Right forelimb (tissue), 1 donor: ENCODE measurements around the gene HELT.
"Not testable (repeated sequence)": the region's sequence is repeated elsewhere in the genome, so short reads cannot be mapped to it uniquely, and the experiment has no call there.

Experiments
- DNase-seq: peaks from one replicate; pipeline ENCODE4 v3.0.0-alpha.2; 2018

The HELT gene, protein sequence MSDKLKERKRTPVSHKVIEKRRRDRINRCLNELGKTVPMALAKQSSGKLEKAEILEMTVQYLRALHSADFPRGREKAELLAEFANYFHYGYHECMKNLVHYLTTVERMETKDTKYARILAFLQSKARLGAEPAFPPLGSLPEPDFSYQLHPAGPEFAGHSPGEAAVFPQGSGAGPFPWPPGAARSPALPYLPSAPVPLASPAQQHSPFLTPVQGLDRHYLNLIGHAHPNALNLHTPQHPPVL

DNA sequence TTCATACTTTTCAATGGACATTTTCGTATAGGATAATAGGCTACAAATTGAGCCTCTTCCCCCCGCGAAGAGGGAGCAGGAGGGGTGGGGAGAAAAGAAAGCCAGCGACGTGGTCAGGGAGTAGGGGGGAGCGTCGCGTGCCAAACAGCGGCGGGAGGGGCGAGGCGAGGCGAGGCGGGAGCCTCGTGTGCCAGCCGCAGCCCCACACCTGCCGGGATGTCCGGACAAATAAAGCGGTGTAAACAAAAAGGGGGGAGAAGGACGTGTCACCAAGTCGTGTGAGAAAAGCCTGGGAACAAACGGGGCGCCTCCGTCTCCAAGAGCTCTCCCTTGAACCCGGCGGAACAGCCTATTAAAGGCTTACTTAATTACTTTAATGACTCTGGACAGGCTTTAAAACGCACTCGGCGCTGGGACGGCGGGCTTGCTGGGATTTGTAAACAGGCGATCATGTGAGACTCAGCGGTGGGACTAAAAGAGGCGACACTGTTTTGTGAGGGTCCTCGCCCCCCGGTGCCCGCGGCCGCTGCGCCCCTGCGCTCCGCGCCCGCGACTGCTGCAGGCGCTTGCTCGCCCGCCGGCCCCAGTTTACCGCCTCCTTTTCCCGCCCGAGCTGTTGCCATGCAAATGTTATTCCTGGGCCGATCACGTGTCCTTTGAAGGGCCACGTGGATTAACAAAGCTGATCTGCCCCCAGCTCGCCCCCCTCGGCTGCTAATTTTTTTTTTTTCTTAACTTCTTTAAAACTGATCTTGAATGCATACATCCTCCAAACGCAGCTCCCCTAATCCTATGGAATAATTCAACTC lies at the start of gene HELT:
Gene HELT (plus strand): TSS at position 527 of the 809 bp plus-strand sequence. CDS start 439 bp downstream, outside the sequence.
- no peak for DNase-seq

DNA sequence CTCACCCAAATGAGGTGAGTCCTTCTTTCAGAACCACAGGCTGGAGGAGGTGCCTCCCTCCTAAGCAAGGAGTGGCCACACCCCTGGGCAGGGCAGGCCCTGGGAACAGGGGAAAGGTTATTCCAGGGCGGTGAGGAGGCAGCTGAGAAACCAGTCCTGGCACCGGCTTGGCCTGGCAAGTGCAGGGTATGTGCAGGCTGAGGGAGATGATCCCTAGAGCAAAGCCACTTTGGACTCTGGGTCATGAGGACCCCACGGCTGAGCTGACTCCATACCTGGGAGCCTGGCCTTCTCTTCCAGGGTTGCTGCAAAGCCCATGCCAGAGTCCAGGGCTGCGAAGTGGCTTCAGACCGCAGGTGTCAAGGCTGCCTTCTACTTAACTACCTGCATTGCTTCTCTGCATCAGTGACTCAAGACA lies 49.5 kb upstream of the HELT start:
- DNase-seq: no peak

DNA sequence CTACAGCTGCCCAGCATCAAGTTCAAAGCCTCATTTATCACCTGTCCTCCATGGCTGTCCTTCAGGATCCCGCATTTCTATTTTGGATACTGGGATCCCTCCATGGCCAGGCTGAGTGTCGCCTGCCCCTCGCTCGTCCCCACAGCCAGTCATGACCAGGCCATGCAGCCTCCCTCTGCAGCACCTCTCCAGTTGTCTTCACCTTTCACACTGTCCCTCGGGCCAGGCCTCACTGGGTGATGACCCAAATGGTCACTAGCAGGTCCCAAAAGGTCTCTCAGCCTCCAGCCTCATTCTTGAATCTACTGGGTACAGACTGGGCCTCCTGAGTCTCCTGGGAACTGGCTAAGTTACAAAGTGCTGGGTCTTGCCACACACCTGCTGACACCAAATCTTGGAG lies 48.7 kb upstream of the HELT start:
- no peak for DNase-seq

DNA sequence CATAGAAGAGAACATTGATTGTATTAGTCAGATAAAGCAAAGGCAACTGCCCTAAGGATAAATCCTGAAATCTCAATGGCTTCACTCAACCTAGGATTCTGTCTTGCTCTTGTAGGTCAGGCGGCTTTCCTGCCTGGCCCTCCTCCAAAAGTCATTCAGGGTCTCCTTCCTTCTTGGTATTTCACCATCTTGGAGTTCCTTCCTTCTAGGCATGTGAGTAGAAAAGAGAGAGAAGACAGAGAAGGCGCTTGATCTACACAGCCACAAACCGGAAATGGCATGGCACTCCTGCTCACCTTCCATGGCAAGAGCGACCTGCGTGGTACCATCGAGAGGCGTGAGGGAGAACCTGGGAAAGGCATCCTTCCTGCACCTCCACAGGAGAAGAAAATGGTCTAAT lies 45.3 kb upstream of the HELT start:
- no peak for DNase-seq

DNA sequence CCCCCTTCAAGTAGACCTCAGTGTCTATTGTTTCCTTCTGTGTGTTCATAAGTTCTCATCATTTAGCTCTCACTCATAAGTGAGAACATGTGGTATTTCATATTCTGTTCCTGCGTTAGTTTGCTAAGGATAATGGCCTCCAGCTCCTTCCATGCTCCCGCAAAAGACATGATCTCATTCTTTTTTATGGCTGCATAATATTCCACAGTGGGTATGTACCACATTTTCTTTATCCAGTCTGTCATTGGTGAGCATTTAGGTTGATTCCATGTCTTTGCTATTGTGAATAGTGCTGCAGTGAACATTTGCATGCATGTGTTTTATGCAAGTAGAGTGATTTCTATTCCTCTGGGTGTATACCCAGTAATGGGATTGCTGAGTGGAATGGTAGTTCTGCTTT lies 41.9 kb upstream of the HELT start:
- not testable (repeated sequence) for DNase-seq

DNA sequence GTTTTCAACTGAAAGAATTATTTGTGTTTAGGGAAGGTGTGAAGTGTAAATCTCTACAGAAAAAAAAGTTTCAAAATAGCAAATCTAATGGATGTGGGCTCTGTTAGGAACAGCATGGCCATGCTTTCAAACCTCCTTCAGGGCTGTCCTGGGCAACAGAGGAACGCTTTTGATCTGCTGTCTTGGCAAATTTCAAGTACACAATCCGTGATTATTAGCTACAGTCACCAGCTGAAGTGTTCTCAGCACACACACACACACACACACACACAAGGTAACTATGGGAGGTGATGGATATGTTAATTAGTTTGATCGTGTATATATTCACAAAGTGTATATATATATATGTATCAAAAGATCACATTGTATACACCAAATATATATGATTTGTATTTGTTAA lies 40.5 kb upstream of the HELT start:
- DNase-seq: no peak

DNA sequence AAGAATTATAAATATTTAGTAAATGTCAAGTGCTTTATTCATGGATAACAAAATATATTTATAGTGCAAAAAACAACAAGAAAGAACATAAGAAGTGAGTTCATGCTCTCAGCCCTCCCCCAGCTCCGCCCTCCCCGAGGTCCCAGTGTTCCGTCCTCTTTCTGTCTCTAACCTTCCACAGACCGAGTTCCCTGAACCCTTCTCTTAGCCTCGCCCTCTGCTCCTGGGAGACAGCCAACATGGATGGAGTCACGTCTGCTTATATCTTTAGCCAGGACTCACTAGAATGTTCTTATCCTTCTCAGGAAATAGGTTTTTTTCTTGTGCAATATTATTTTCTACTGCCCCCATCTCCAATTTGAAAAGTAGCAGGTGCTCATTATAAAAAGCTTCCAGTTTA lies 40.1 kb upstream of the HELT start:
- DNase-seq: no peak

DNA sequence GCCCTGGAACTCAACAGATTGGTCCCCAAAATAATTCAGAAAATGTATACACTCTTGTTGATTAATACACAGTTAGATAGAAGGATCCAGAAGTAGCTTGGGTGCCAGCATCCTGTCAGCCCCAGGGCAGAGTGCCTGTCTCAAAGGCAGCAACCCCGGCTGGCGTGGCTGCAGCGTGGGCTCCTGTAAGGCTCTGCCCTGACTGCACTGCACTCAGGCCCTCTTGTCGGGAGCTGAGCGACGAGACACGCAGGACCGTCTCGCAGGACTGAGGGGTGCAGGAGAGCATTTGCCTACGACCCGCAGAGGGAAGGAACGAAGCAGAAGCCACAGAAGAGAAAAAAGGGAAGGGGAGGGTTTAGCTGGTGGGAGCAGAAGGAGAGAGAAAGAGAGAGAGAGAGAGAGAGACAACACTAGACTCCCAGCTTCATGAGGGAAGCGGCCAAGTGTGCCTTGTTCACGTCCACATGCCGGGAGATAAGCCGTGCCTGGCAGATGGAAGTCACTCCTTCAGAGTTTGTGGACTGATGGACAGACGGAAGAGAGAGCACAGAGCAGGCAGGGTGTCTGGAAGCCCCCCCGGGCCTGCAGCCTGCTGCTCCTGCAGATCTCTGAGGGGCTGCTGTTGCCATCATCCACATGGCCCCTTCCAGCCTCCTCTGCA lies 38.7 kb upstream of the HELT start:
- no peak for DNase-seq

DNA sequence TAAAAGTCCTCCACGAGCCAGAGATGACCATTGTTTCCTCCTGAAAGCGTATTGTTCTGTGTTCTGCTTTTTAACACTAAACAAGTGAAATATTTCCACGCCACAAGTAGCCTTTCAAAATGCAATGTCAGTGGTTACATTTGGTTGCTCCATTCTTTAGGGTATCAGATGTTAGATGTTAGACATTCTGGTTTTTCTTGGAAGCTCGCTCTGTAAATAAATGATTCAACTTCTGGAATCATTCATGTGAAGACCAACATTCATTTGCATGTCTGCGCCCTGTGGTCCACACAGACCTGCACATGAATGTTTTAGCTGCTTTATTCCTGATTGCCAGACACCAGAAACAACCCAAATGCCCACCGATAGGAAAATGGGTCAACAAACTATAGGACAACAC lies 38.0 kb upstream of the HELT start:
- DNase-seq: no peak

DNA sequence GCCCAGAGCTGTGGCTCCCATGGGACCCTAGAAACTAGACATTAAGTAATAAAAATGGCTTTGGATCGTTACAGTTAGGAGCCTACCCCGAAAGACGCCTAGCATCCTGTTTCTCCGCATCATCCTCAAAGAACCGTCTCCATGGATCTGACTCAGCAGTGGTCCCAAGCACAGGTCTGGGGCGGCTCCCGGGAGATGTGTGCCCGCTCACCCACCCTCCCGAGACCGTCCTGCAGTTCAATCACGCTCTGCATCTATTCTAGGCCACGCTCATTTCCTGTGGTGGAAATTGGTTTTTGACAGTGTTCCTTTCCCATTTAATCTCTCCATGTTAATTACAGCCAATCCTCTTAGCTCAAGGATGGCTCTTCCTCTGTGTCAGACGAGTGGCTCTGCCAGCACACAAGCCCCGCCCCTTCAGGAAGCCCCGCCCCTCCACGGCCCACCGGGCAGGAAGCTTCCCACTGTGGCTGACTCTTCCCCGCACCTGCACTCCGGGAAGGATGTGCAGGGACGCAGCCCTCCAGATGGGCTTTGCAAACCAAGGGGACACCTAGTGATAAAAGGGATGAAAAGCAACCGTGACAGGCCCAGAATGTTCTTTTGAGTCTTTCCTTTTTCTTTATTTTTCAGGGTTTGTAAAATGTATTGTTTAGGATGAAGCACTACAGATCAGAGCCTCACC lies 34.5 kb upstream of the HELT start:
- DNase-seq: peak; percentile 67

DNA sequence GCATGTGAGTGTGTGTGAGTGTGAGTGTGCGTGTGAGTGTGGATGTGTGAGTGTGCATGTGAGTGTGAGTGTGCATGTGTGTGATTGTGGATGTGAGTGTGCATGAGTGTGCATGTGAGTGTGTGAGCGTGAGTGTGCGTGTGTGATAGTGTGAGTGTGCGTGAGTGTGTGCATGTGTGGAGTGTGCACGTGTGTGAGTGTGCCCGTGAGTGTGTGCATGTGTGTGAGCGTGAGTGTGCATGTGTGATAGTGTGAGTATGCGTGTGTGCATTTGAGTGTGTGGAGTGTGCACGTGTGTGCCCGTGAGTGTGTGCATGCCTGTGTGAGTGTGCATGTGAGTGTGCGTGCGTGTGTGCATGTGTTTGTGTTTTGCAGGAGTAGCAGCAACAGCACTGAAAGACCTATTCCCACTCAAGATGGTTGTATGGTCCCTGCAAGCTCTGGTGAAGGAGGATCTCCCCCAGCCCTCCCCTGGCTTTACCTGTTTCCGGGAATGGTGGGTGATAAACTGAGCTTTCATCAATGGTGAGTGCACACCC lies 30.7 kb upstream of the HELT start:
- DNase-seq: no peak

DNA sequence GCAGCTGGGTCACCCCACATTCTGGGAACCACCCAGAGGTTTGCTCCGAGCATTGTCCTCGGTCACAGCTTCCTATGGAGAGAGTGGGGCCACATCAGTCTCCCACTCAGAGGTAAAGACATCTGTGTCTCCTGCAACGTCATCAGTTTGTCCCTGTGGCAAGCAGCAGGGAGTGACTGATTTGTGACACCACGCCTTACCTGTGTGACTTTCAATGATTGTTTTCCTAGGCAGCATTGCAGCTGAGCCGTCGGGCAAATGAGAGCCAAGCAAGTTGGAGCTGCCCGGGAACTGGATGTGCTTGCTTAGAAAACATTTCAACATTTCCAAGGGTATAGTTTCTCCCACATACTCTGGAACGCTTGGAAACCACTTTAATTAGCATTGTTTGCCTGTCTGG lies 29.7 kb upstream of the HELT start:
- no peak for DNase-seq

DNA sequence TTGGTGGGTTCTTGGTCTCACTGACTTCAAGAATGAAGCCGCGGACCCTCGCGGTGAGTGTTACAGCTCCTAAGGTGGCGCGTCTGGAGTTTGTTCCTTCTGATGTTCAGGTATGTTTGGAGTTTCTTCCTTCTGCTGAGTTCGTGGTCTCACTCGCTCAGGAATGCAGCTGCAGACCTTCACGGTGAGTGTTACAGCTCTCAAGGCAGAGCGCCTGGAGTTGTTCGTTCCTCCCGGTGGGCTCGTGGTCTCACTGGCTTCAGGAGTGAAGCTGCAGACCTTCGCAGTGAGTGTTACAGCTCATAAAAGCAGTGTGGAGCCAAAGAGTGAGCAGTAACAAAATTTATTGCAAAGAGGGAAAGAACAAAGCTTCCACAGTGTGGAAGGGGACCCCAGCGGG lies 29.0 kb upstream of the HELT start:
- not testable (repeated sequence) for DNase-seq

DNA sequence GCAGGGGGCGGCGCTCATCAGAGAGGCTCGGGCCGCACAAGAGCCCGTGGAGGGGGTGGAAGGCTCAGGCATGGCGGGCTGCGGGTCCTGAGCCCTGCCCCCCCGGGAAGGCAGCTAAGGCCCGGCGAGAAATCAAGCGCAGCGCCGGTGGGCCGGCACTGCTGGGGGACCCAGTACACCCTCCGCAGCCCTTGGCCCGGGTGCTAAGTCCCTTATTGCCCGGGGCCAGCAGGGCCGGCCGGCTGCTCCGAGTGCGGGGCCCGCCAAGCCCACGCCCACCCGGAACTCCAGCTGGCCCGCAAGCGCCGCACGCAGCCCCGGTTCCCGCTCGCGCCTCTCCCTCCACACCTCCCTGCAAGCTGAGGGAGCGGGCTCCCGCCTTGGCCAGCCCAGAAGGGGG lies 28.2 kb upstream of the HELT start:
- not testable (repeated sequence) for DNase-seq

DNA sequence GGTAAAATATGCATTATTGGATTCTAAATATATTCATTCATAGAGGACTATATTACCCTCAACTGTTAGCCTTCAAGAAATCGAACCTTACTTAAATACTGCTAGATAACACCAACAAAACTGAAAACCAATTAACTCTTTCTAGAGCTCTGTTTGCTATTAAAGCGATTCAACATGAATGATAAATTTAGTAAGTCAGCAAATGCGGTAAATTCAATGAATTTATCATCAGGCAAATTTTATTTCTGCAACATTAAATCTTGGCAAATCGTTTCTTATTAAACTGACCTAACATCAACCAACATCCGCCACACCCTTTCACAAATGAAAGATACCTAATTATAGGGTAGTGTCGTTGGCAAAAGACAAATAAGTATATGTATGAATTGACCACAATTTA lies 26.4 kb upstream of the HELT start:
- no peak for DNase-seq

DNA sequence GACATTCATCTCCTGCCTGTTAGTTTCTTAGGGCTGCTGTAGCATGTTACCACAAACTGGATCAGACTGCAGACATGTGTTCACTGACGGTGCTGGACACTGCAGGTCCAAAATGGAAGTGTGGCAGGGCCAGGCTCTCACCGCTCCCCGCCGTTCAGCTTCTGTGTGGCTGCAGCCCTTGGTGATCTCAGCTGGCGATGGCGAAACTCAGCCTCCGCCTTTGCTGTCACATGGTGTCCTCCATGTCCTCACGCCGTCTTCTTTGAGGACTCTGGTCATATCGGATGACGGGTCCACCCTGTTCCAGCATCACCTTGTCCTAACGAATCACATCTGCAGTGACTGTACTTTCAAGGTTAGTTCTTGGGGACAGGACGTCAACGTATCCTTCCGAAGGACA lies 25.9 kb upstream of the HELT start:
- DNase-seq: no peak

DNA sequence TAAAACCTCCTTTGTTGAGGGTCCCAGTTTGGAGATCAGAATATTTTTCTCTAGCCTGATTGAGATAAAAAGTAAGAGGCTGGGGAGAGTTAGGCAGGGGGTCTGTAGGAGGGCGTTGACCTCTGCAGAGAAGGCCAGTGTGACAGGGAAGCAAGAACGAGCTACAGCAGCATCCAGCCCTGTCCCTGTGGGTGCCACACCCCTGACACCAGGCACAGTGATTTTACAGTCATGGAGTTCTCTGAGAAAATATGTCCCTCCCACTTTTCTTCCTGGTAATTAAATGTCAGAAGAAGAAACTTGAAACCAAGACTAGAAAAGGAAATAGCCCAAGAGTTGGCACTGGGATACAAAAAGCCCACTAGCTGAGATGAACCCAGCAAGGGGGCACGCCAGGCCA lies 25.0 kb upstream of the HELT start:
- no peak for DNase-seq

DNA sequence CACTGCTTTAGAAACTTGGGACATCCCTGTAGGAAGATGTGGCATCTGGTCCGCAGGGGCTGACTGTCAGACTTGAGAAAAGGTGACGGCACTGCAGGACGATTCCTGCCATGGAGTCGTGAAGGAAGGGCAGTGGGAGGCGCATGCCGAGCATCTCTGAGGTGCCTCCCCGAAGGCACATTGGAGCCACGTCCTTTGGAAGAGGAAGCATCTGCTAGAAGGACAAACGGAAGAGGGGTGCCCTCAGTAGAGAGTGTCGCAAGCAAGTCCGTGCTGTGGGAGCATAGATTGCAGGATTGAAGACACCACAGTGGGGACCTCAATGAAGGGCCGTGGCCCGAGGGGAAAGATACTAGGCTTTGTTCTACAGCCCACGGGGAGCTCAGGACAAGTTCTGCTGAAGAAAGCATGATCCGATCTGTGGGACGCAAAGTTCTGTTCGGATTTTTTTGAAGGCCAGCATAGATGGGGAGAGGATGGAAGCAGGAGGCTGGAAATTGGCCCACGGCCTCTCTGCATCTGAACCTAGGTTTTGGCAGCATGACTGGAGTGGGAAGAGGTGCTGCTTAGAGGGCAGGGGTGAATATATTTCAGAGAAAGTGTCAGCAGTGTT lies 24.2 kb upstream of the HELT start:
- DNase-seq: no peak

DNA sequence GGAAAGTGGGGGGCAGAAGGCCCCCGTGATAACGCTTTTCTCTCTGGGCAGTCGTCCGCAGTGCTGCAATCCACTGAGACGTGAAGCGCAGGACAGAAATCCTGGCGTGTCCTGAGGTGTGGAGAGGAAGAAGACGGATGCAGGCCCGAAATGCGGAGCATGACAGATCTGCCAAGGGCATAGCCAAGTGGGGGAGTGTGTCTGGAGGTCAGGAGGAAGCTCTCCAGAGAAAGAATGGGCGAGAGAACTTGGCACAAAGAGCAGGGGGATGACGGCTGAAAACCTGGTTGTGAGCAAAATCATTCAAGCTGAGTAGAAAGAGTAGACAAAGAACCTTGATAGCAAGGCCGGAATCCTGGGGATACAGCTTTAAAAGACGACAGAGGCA lies 23.7 kb upstream of the HELT start:
- DNase-seq: no peak

DNA sequence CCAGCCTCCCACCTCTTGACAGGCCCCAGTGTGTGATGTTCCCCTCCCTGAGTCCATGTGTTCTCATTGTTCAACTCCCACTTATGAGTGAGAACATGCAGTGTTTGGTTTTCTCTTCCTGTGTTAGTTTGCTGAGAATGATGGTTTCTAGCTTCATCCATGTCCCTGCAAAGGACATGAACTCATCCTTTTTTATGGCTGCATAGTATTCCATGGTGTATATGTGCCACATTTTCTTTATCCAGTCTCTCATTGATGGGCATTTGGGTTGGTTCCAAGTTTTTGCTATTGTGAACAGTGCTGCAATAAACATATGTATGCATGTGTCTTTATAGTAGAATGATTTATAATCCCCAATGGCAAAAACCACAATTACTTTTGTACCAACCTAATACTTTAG lies 20.6 kb upstream of the HELT start:
- not testable (repeated sequence) for DNase-seq

DNA sequence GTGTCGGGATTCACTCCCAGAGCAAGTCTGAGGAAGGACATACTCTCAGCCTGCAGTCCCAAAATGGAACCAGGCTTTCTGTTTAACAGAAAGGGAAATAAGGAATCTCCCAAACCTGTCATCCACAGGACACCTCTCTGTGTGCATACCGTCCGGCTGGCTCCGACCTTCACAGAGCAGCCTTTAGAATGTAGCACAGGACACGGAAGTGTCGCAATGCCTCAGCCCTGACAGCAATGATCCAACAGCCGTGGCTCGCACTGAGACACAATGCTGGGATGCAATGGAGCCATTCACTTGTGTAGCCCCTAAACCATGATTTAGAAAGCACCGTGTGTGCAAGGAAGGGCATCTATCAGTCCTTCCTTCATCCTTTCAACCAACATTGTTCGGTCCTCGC lies 15.5 kb upstream of the HELT start:
- DNase-seq: no peak

DNA sequence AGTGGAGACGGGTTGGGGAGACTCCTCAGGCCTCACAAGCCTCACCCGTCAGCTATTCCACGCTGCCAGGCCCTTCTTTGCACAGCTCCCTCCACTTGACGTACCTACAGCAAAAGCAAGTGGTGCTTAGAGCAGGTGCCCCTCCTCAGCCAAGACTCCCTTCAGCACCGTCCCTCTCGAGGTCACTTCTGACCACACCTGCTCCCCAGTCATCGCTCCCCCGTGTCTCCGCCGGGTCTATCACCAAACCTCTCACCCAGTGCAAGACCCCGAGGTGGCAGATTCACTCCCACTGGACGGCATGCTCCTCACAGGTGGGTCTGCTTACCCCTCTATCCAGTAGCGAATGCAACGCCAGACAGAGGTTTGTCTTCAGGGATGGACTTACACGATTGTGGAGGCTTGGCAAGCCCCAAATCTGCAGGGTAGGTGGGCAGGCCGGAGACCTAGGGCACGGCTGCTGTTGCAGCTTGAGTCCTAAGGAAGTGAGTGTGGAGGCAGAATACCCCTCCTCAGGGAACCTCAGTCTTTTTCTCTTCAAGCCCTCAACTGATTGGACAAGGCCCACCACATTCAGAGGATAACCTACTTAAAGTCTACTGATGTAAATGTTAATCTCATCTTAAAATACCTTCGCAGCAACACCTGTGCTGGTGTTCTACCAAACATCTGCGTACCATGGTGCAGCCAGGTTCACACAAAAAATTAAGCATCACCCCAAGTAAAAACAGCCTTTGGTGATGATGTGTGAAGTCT lies 14.5 kb upstream of the HELT start:
- no peak for DNase-seq
